Lower leg skin (tissue), 4 donors: ENCODE measurements around the gene KLHDC8A. TPM values are rescaled to one million over a fixed set of nuclear protein-coding genes. Genes with fewer than 3 reads are reported as not detected.
"Not testable (repeated sequence)": the region's sequence is repeated elsewhere in the genome, so short reads cannot be mapped to it uniquely, and the experiment has no call there.

ENCODE experiments used
- DNase-seq, 2 donors: peaks; one replicate each; pipeline ENCODE4 v3.0.0-alpha.2; 2019; ENCODE audit warnings: low spot score in 2 of 2
- H3K4me3 ChIP-seq: fragments of 200-600 bp; sonication (generic); 2 replicates; pipeline ENCODE4 v1.5.1; 2017; ENCODE audit warnings: mild to moderate bottlenecking, low read depth; ENCODE audit not compliant: poor library complexity, severe bottlenecking
- POLR2A ChIP-seq, 2 donors: fragments of 450-650 bp; IDR thresholded peaks; one replicate each; pipeline ENCODE4 v1.6.1; 2016 to 2017; ENCODE audit warnings: antibody characterized with exemption in 2 of 2, mild to moderate bottlenecking in 1 of 2, moderate library complexity in 1 of 2
- WGBS, 2 donors: methylation state at CpG; one replicate each; pipeline ENCODE4 v1.1.5; 2018; 5-methylcytosine and 5-hydroxymethylcytosine counted together
- intact Hi-C: fragments of 100-400 bp; cut with DNase I; formaldehyde crosslinking; loops from one replicate; pipeline ENCODE4 v1.15.0; 2023; ENCODE audit warnings: low total_unique reads
- total RNA-seq, 4 donors: library from RNA; depleted of rRNA; stranded (reverse); fragments of >200 nt; gene quantifications; one replicate each; pipeline ENCODE4 v1.1.0, GENCODE V29; 2016
- TF ChIP-seq, protein P1 (sequence below), 3 donors: fragments of 450-650 bp; IDR thresholded peaks; one replicate each; pipeline ENCODE4 v1.5.1; 2016; ENCODE audit warnings: antibody characterized with exemption in 3 of 3, mild to moderate bottlenecking in 3 of 3, moderate library complexity in 2 of 3

The KLHDC8A gene
- total RNA-seq, 4 donors from 2014 or later, result 0.30 TPM; not detected in 3

GRCh38 chr1:205392650-205393049 lies 35.9 kb upstream of the KLHDC8A start:
- H3K4me3 ChIP-seq, result no peak overlapping the region
- intact Hi-C loops, result no loop called here
- TF ChIP-seq POLR2A (IDR thresholded peaks at IDR 0.05), result no peak
- TF ChIP-seq, protein P1, sequence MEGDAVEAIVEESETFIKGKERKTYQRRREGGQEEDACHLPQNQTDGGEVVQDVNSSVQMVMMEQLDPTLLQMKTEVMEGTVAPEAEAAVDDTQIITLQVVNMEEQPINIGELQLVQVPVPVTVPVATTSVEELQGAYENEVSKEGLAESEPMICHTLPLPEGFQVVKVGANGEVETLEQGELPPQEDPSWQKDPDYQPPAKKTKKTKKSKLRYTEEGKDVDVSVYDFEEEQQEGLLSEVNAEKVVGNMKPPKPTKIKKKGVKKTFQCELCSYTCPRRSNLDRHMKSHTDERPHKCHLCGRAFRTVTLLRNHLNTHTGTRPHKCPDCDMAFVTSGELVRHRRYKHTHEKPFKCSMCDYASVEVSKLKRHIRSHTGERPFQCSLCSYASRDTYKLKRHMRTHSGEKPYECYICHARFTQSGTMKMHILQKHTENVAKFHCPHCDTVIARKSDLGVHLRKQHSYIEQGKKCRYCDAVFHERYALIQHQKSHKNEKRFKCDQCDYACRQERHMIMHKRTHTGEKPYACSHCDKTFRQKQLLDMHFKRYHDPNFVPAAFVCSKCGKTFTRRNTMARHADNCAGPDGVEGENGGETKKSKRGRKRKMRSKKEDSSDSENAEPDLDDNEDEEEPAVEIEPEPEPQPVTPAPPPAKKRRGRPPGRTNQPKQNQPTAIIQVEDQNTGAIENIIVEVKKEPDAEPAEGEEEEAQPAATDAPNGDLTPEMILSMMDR (IDR thresholded peaks at IDR 0.05), result no peak
- DNase-seq, result no peak
- 83% methylated on average over 1 of the region's 1 CpG for WGBS, 2 donors

DNA sequence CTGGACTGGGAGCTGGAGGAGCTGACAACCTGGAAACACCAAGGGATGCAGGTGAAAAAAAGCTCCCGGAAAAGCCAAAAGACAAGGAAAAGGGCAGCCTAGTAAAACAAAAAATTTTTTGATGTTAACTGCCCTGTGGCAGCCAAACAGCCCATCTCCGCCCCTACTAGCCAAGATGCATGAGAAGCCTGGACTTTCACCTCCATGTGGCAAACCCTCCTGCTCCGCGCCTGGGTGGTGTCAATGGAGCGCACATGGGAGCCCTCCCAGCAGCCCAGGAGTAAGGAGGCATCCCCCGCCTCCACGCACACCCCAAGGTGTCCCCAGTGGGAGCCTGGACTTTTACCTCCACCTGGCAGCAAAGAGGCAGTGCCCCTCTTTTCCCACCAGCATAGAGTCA lies 34.7 kb upstream of the KLHDC8A start:
- no peak for TF ChIP-seq POLR2A (IDR thresholded peaks at IDR 0.05)
- TF ChIP-seq, protein P1 (IDR thresholded peaks at IDR 0.05), result no peak
- DNase-seq, result peak in 1 of 2 donors; percentile 18
- intact Hi-C loops, result no loop called here

DNA sequence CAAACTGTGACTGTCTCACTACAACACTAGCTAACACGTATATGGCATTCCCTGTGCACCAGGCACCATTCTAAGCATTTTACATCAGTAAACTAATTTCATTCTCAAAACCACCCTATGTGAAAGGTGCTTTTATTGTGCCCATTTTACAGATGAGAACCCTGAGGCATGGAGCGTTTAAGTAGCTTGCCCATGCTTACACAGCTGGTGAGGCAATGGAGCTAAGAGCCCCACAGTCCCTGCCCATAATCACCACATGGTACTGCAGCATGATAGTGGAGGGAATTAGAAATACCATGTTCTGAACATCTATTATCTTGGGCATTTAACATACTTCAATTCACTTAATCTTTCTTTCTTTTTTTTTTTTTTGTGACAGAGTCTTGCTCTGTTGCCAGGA lies 31.1 kb upstream of the KLHDC8A start:
- no peak for TF ChIP-seq POLR2A (IDR thresholded peaks at IDR 0.05)
- TF ChIP-seq, protein P1 (IDR thresholded peaks at IDR 0.05), result no peak
- no peak overlapping the region for H3K4me3 ChIP-seq
- intact Hi-C loops, result no loop called here
- 87 to 98% methylated on average over 2 of the region's 2 CpGs for WGBS, 2 donors
- no peak for DNase-seq

More for the DNA sequence above, 34.7 kb upstream of the KLHDC8A start:
- WGBS, 2 donors, result 90 to 91% methylated on average over 7 of the region's 7 CpGs
- H3K4me3 ChIP-seq, result no peak overlapping the region

DNA sequence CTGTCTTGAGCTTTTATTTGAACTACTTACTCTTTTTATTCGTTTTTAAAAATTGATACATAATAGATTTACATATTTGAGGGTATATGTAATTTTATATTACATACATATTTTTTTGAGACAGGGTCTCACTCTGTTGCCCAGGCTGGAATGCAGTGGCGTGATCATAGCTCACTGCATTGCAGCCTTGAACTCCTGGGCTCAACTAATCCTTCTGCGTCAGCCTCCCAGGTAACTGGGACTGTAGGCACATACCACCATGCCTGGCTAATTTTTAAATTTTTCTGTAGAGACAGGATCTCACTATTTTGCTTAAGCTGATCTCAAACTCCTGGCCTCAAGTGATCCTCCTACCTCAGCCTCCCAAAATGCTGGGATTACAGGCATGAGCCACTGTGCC lies 26.3 kb upstream of the KLHDC8A start:
- H3K4me3 ChIP-seq, intact Hi-C loops: not testable (repeated sequence)
- peak in 1 of 2 donors; percentile 42 for DNase-seq
- WGBS, 2 donors, result 84 to 87% methylated on average over 3 of the region's 3 CpGs

GRCh38 chr1:205382561-205382960 lies 25.8 kb upstream of the KLHDC8A start:
- peak in 1 of 2 donors; percentile 62 for DNase-seq
- H3K4me3 ChIP-seq, result no peak overlapping the region
- no peak for TF ChIP-seq POLR2A (IDR thresholded peaks at IDR 0.05)
- TF ChIP-seq, protein P1 (IDR thresholded peaks at IDR 0.05), result no peak
- intact Hi-C loops, result no loop called here
- WGBS, 2 donors, result 80% methylated on average over 4 of the region's 4 CpGs

- no peak overlapping the region for H3K4me3 ChIP-seq
- WGBS, 2 donors, result 81 to 85% methylated on average over 6 of the region's 6 CpGs
- TF ChIP-seq, protein P1 (IDR thresholded peaks at IDR 0.05), result no peak
- no peak for TF ChIP-seq POLR2A (IDR thresholded peaks at IDR 0.05)
- peak in 1 of 2 donors; percentile 25 for DNase-seq
- intact Hi-C loops, result no loop called here
Measured at GRCh38 chr1:205381305-205381704, 24.6 kb upstream of the KLHDC8A start.
